Uterus (tissue), 2 donors: ENCODE data around the gene SFR1.

ENCODE experiments used
- CTCF ChIP-seq, 4 experiments: fragments of 200-600 bp in 2 of 4; fragments of 450-650 bp in 2 of 4; sonication (generic) in 2 of 4; IDR thresholded peaks; one replicate each; pipeline ENCODE4 v1.5.1; 2016 to 2019; ENCODE audit warnings: antibody characterized with exemption in 4 of 4, mild to moderate bottlenecking in 2 of 4, moderate library complexity in 1 of 4
- POLR2A ChIP-seq, 2 donors: fragments of 450-650 bp; IDR thresholded peaks; one replicate each; pipeline ENCODE4 v1.6.1; 2016; ENCODE audit warnings: antibody characterized with exemption in 2 of 2, mild to moderate bottlenecking in 1 of 2, moderate library complexity in 1 of 2

GRCh38 chr10:104084482-104085142 lies 37.4 kb upstream of the SFR1 start:
- TF ChIP-seq CTCF (IDR thresholded peaks at IDR 0.05) (no peak), POLR2A (IDR thresholded peaks at IDR 0.05) (no peak)
